ENCODE measurements around the gene ERICH6.

Gene ERICH6

GRCh38 chr3:150703756-150704344, at the start of gene ERICH6:
Gene ERICH6 (minus strand): TSS chr3:150703920. CDS start chr3:150703898, 22 bp downstream.
- in situ Hi-C loops (cut with MboI; ENCODE audit: low sequenced_read_pairs), result loop anchor here (25.0 kb wide), 1 partner anchor 158 kb away; no protein-coding TSS in a partner anchor

DNA sequence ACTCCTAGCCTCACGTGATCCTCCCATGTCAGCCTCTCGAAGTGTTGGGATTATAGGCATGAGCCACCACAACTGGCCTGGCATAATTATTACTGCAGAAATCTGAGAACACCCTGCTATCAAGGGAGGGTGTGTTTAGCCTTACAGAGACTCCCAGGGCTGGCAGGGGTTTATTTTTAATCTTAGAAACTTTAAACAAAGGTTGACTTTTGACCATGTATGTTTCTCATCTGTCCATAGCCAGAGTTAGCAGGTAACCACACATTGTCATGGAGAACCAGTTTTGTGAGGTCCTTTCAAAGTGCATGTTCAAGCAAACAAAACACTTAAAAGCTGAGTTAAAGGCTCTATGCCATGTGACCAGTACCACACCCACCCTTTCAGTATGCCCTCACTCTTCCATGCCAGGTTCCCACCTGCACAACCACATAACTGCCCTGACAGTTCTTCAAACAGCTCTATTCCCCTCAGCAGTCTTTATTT, 48.1 kb upstream of the ERICH6 start:
- in situ Hi-C loops (cut with MboI; ENCODE audit: low sequenced_read_pairs), result no loop called here

DNA sequence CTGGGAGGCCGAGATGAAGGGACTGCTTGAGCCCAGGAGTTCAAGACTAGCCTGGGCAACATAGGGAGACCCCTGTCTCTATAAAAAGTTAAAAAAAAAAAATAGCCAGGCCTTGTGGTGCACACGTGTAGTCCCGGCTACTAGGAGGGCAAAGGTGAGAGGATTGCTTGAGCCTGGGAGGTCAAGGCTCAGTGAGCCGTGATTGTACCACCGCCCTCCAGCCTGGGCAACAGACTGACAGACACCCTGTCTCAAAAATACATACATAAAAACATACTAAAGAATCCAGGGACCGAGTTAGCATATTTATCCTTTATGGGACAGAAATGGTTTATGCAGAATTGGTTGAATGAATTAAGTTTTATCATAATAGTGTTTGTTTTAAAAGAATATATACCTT, 45.5 kb upstream of the ERICH6 start:
- in situ Hi-C loops (cut with MboI; ENCODE audit: low sequenced_read_pairs), result no loop called here

GRCh38 chr3:150748684-150749047, 44.9 kb upstream of the ERICH6 start:
- in situ Hi-C loops (cut with MboI; ENCODE audit: low sequenced_read_pairs), result no loop called here

GRCh38 chr3:150747886-150748683, 44.4 kb upstream of the ERICH6 start:
- in situ Hi-C loops (cut with MboI; ENCODE audit: low sequenced_read_pairs), result no loop called here

DNA sequence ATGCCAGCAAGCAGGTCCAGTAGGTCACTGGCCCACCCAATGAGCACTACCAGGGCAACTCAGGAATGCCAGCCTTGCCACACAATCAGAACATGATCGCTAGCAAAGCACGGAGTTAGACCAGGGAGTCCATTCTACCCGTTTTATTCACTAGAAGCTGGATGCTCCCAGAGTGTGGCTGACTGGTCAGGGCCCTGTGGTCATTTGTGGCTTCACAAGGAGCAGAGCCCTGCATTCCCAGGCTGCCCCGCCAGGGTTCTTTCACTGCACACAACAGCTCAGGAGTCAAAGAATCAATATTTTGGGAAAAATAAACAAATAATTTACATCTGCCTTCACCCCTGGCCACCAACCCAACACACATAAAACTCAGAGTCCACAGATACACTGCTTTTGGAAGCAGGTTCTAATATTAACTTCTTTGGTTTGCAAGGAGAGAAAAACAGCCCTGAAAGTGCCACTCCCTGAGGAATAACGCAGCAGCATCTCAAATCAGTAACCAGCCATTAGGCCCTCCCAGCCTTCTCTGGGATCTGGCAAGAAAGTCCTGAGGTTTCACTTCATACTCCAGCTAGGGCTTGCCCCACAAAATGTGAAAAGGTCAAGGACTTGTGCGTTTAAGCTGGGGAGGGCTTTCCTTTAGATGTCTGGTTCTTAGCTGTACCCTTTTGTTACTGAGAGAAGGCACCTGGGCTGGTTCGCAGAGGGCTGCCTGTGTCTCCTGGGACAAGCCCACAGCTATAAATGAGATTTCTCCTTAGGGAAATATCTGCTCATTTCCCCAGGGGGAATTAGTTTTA, 43.3 kb upstream of the ERICH6 start:
- in situ Hi-C loops (cut with MboI; ENCODE audit: low sequenced_read_pairs), result no loop called here

DNA sequence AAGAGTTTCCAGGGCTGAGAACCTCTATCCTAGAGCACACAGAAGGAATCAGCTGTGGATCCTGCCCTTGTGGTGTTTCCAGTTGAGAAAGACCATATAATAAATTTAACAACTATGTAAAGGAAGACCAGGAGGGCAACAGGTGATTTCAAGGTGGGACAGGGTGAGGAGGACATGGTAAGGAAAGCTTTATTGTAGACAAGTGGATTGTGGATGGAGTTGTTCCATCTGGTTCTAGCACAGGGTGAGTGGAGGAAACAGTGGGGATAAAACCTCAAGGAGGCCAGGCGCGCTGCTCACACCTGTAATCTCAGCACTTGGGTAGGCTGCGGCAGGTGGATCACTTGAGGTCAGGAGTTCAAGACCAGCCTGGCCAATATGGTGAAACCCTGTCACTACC, 42.1 kb upstream of the ERICH6 start:
- in situ Hi-C loops (cut with MboI; ENCODE audit: low sequenced_read_pairs), result no loop called here

- in situ Hi-C loops (cut with MboI; ENCODE audit: low sequenced_read_pairs), result no loop called here
Measured at GRCh38 chr3:150744919-150745211, 41.1 kb upstream of the ERICH6 start.

DNA sequence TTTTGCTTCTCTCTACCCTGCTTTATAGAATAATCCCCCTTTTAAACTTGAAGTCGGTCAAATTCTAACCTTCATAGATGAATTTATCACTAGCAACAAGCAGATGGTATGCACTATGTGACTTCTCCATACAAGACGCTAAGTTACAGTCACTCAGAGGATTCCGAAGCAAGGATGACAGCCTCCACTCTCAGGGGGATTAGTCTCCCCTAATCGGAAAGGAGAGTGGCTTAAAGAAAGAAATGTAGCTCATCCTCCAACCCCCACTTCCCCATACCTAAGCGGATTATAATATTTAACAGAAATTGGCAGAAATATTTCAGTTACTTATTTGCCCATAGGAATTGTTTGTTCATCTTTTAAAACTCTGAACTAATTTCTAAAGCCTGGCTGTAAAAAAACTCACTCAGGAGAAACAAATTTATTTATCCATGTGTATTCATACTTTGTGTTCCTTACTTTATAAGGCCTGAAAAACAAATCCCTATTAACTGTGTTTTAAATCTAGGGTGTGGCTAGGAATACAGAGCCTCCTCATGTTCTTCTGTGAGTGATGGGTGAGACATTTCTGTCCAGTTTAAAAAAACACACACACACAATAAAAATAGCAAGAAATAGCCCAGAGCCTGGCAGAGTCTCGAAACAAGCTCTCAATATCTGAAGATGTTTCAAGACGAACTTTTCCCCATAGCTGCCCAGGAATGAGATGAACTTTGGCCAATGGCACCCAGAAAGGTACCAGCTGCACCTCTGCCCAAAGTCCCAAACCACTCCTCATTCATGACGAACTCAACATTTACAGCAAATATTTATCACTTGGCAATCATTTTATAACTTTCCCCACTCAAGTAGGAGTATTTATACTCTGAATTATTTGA, 40.6 kb upstream of the ERICH6 start:
- in situ Hi-C loops (cut with MboI; ENCODE audit: low sequenced_read_pairs), result no loop called here

GRCh38 chr3:150743508-150743907, 39.8 kb upstream of the ERICH6 start:
- in situ Hi-C loops (cut with MboI; ENCODE audit: low sequenced_read_pairs), result no loop called here

DNA sequence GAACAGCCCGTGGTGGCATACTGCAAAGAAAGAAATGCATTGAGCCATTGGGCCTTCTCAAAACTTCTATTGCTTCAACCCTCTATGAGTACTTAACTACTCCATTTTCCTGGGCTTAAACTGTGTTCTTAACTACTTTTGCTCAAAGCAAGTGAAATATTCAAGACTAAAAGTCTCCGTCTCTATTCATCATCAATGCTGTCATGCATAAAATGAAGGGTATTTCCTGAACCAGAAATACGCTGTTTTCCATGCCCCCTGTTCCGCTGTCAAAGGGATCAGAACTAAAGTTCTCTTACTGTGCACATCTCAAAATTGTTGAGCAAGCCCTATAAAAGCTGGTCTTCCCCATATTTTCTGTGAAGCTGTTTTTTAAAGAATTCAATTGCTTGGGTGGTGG, 39.0 kb upstream of the ERICH6 start:
- in situ Hi-C loops (cut with MboI; ENCODE audit: low sequenced_read_pairs), result no loop called here

- in situ Hi-C loops (cut with MboI; ENCODE audit: low sequenced_read_pairs), result no loop called here
Measured at GRCh38 chr3:150742141-150742523, 38.4 kb upstream of the ERICH6 start.

- in situ Hi-C loops (cut with MboI; ENCODE audit: low sequenced_read_pairs), result no loop called here
Measured at GRCh38 chr3:150741497-150742140, 37.9 kb upstream of the ERICH6 start.

DNA sequence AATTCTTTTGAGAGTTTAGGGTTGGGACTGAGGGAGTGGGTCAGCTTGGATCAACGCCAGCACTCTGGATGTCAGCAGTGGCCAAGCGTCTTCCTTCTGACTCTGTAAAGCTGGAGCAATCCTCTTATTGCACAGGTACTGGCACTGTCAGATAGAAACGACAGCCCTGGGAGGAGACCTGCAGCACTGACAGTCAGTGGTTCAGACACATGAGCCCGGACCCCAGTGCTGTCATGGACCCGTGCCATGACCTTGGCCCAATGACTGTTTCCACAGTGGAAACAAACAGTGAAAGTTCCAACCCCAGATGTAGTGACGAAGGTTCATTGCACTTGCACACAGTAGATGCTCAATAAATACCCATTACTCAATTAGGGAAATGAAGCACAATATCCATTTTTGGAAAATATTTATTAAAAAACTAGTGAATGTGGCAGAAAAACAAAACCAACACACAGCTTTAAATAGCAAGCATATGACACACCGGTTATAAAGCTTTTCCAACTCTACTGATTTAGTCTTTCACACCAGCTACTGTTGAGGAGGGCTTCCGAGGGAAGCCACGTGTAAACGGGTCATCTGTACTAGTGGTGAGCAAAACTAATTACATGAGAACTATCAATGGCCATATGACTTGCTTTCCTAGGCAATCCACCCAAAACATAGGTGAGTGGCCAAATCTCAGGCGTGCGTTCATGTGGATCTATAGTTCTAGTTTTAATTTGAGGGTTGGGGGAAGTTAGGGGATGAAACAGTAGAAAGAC, 37.2 kb upstream of the ERICH6 start:
- in situ Hi-C loops (cut with MboI; ENCODE audit: low sequenced_read_pairs), result no loop called here

DNA sequence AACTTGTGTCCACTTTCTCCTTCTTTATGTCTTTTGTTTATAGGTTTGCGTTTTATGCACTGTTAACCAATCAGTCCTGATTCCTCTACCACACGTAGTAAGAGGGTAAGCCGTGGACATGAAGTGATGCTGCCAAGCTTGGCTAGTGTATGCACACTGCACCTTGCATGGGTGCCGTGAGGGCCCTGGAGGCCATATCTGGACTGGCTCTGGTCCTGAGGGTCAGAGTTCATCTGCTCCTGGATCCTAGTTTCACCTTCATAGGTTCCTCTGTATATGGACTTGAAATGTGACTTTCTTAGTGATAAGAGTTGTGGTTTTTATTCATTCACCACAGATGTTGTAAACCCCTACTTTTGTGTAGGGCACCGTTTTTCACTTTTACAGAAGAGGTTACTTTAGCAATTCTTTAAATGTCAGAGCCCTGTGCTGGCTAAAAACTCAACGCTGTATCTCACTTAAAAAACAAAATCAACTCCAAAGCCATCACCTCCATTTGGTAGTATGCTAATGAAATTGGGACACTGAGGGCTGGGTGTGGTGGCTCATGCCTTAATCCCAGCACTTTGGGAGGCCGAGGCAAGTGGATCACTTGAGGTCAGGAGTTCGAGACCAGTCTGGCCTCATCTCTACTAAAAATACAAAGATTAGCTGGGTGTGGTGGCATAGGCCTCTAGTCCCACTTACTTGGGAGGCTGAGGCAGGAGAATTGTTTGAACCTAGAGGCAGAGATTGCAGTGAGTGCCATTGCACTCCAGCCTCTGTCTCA, 36.3 kb upstream of the ERICH6 start:
- in situ Hi-C loops (cut with MboI; ENCODE audit: low sequenced_read_pairs), result no loop called here

GRCh38 chr3:150739200-150739863, 35.6 kb upstream of the ERICH6 start:
- in situ Hi-C loops (cut with MboI; ENCODE audit: low sequenced_read_pairs), result no loop called here

DNA sequence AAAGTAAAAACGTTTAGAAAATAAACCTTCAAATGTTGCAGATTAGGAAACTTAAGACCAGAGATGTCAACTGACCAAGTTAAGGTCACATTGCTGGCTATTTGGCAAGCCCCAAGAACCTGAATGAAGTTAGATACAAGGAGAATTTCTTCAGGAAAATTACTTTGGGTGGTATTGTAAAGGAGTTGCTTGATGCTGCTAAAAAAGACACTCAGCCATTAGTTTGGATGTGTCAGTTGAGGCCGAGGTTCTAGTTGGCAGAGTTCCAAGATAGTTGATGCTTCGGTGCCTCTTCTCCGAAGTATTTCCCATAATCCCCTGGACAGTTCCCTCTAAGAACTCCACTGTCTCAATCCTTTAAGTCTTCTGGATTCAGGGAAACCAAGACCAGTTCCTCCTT, 35.0 kb upstream of the ERICH6 start:
- in situ Hi-C loops (cut with MboI; ENCODE audit: low sequenced_read_pairs), result no loop called here

- in situ Hi-C loops (cut with MboI; ENCODE audit: low sequenced_read_pairs), result no loop called here
Measured at GRCh38 chr3:150737874-150738679, 34.4 kb upstream of the ERICH6 start.
